HepG2 (cell line): ENCODE results near the gene SRP68. TPM values are rescaled to one million over a fixed set of nuclear protein-coding genes. Genes with fewer than 3 reads are reported as not detected.

ENCODE experiments used
- CENPT ChIP-seq: sonication (generic); formaldehyde crosslinking; IDR thresholded peaks from 2 replicates; pipeline ENCODE4 v1.8.0; 2022; ENCODE audit warnings: low read depth, mild to moderate bottlenecking, moderate library complexity, missing genetic modification reagents
- HNF4G ChIP-seq, 2 experiments: sonication (generic) in 1 of 2; formaldehyde crosslinking in 1 of 2; IDR thresholded peaks; 2 replicates each; pipeline versions ENCODE4 v1.4.0 to v1.6.1; 2011 to 2020; ENCODE audit warnings: borderline replicate concordance in 2 of 2, low read depth in 2 of 2, mild to moderate bottlenecking in 2 of 2, low read length in 1 of 2, missing genetic modification reagents in 1 of 2, moderate library complexity in 1 of 2
- IRF9 ChIP-seq: sonication (generic); formaldehyde crosslinking; IDR thresholded peaks from 2 replicates; pipeline ENCODE4 v1.8.0; 2022; ENCODE audit warnings: missing genetic modification reagents, mild to moderate bottlenecking, borderline replicate concordance
- KLF11 ChIP-seq: IDR thresholded peaks from 2 replicates; pipeline ENCODE4 v1.6.1; 2016; ENCODE audit warnings: missing compliant biosample characterization
- MAF1 ChIP-seq: sonication (generic); formaldehyde crosslinking; IDR thresholded peaks from 2 replicates; pipeline ENCODE4 v1.5.0; 2020; ENCODE audit warnings: missing genetic modification reagents, borderline replicate concordance
- NFE2 ChIP-seq: sonication (generic); formaldehyde crosslinking; IDR thresholded peaks from 2 replicates; pipeline ENCODE4 v1.4.0; 2020; ENCODE audit warnings: missing genetic modification reagents
- NFE2L1 ChIP-seq: sonication (generic); formaldehyde crosslinking; IDR thresholded peaks from 2 replicates; pipeline ENCODE4 v1.4.0; 2020; ENCODE audit warnings: missing genetic modification reagents, mild to moderate bottlenecking, borderline replicate concordance
- PAWR ChIP-seq: sonication (generic); formaldehyde crosslinking; IDR thresholded peaks from 2 replicates; pipeline ENCODE4 v1.4.0; 2020; ENCODE audit warnings: missing genetic modification reagents, mild to moderate bottlenecking, borderline replicate concordance
- PBX2 ChIP-seq: IDR thresholded peaks from 2 replicates; pipeline ENCODE4 v1.6.1; 2016; ENCODE audit warnings: control low read depth
- POLR2AphosphoS5 ChIP-seq: IDR thresholded peaks from 2 replicates; pipeline ENCODE4 v1.6.1; 2012; ENCODE audit warnings: low read depth, low read length
- PRDM10 ChIP-seq: sonication (generic); formaldehyde crosslinking; IDR thresholded peaks from 2 replicates; pipeline ENCODE4 v1.4.0; 2020; ENCODE audit warnings: low read depth, missing genetic modification reagents
- RBM39 ChIP-seq: fragments of 200-400 bp; formaldehyde crosslinking; IDR thresholded peaks from one replicate; pipeline ENCODE4 v1.6.1; 2018; ENCODE audit warnings: antibody characterized with exemption, mild to moderate bottlenecking, low read depth, low read length; ENCODE audit not compliant: poor library complexity, severe bottlenecking
- RXRB ChIP-seq: IDR thresholded peaks from 2 replicates; pipeline ENCODE4 v1.6.1; 2016; ENCODE audit warnings: borderline replicate concordance, missing genetic modification reagents, missing compliant biosample characterization
- SP4 ChIP-seq: sonication (generic); formaldehyde crosslinking; IDR thresholded peaks from 2 replicates; pipeline ENCODE4 v1.8.1; 2023; ENCODE audit warnings: mild to moderate bottlenecking, missing genetic modification reagents
- THAP7 ChIP-seq: sonication (generic); formaldehyde crosslinking; IDR thresholded peaks from 2 replicates; pipeline ENCODE4 v1.8.1; 2023; ENCODE audit warnings: mild to moderate bottlenecking, missing genetic modification reagents
- TSC22D2 ChIP-seq: sonication (generic); formaldehyde crosslinking; IDR thresholded peaks from 2 replicates; pipeline ENCODE4 v1.5.1; 2020; ENCODE audit warnings: missing genetic modification reagents, mild to moderate bottlenecking, borderline replicate concordance
- ZMYM3 ChIP-seq: sonication (generic); formaldehyde crosslinking; IDR thresholded peaks from 2 replicates; pipeline ENCODE4 v1.5.1; 2020; ENCODE audit warnings: mild to moderate bottlenecking, missing genetic modification reagents
- ZNF329 ChIP-seq: sonication (generic); formaldehyde crosslinking; IDR thresholded peaks from 2 replicates; pipeline ENCODE4 v1.9.0; 2021; ENCODE audit warnings: low read depth, mild to moderate bottlenecking, missing genetic modification reagents
- ZNF350 ChIP-seq: sonication (generic); formaldehyde crosslinking; IDR thresholded peaks from 2 replicates; pipeline ENCODE4 v1.4.0; 2020; ENCODE audit warnings: mild to moderate bottlenecking, low read depth, missing genetic modification reagents, borderline replicate concordance
- ZSCAN12 ChIP-seq: sonication (generic); formaldehyde crosslinking; IDR thresholded peaks from 2 replicates; pipeline ENCODE4 v1.9.0; 2021; ENCODE audit warnings: mild to moderate bottlenecking, missing genetic modification reagents
- polyA plus RNA-seq, 8 experiments: library from polyadenylated mRNA; depleted of rRNA in 3 of 8; stranded (reverse) in 7 of 8; unstranded in 1 of 8; fragments of >200 nt; fragmentation: Illumina TruSeq in 4 of 8; extraction: Trizol in 4 of 8; gene quantifications; 2 replicates each; pipeline versions ENCODE4 v1.2.1 to v1.2.3, GENCODE V29; 2011 to 2016; ENCODE audit warnings: low read depth in 4 of 8, missing spikeins in 1 of 8, mixed read lengths in 1 of 8; ENCODE audit not compliant: insufficient read depth in 1 of 8
- total RNA-seq, 5 experiments: library from RNA; depleted of rRNA; stranded (reverse); fragments of >200 nt; fragmentation: Illumina TruSeq; extraction: Trizol; gene quantifications; 2 replicates each; pipeline ENCODE4 v1.2.3, GENCODE V29; 2016; ENCODE audit warnings: low read depth in 1 of 5

Gene SRP68
- total and polyA plus RNA-seq, 2 of the 13 experiments (the other 11 are each of a cell fraction or from before 2014, with no cell fraction given): 39.8 to 74.3 TPM

GRCh38 chr17:76004750-76005262 is 67.5 kb downstream of the SRP68 start (continued):
- TF ChIP-seq ZNF329 (CRISPR knock-in tag): 0 out of 2 replicates have a peak, but pooled peaks have one; percentile 38
- peak; percentile 3; the same call in 1 of the 2 replicates for TF ChIP-seq POLR2AphosphoS5
- 0 out of 2 replicates have a peak, but pooled peaks have one; percentile 9 for TF ChIP-seq PBX2
- TF ChIP-seq KLF11 (CRISPR knock-in tag): no peak
- TF ChIP-seq THAP7 (CRISPR knock-in tag): no peak
- no peak for TF ChIP-seq CENPT
- 0 out of 2 replicates have a peak, but pooled peaks have one; percentile 49 for TF ChIP-seq SP4
- TF ChIP-seq NFE2 (CRISPR knock-in tag): no peak
- no peak for TF ChIP-seq IRF9
- no peak for TF ChIP-seq ZSCAN12 (CRISPR knock-in tag)
- TF ChIP-seq RXRB (CRISPR knock-in tag): no peak
- TF ChIP-seq NFE2L1 (CRISPR knock-in tag): no peak
- no peak for TF ChIP-seq PAWR
- no peak for TF ChIP-seq ZNF350
- TF ChIP-seq PRDM10 (CRISPR knock-in tag): no peak
- TF ChIP-seq ZMYM3 (CRISPR knock-in tag): no peak
- TF ChIP-seq HNF4G (IDR thresholded peaks at IDR 0.05; ENCODE audit: borderline replicate concordance, low read depth, low read length): no peak
- TF ChIP-seq HNF4G (CRISPR knock-in tag; IDR thresholded peaks at IDR 0.05; ENCODE audit: borderline replicate concordance, low read depth): 0 out of 2 replicates have a peak, but pooled peaks have one; percentile 32
- TF ChIP-seq RBM39: peak; percentile 9
- TF ChIP-seq MAF1 (CRISPR knock-in tag): no peak
- TF ChIP-seq TSC22D2 (CRISPR knock-in tag): no peak
